NCI-H345 treated with DMSO at 0.1 percent for 48 hours (cell line): Measurements from ENCODE around the gene CD9.

ENCODE experiments used
- DNase-seq: peaks from one replicate; lab custom pipeline; 2025; ENCODE audit not compliant: unreplicated experiment; lab: John Stamatoyannopoulos, UW

Gene CD9

DNA sequence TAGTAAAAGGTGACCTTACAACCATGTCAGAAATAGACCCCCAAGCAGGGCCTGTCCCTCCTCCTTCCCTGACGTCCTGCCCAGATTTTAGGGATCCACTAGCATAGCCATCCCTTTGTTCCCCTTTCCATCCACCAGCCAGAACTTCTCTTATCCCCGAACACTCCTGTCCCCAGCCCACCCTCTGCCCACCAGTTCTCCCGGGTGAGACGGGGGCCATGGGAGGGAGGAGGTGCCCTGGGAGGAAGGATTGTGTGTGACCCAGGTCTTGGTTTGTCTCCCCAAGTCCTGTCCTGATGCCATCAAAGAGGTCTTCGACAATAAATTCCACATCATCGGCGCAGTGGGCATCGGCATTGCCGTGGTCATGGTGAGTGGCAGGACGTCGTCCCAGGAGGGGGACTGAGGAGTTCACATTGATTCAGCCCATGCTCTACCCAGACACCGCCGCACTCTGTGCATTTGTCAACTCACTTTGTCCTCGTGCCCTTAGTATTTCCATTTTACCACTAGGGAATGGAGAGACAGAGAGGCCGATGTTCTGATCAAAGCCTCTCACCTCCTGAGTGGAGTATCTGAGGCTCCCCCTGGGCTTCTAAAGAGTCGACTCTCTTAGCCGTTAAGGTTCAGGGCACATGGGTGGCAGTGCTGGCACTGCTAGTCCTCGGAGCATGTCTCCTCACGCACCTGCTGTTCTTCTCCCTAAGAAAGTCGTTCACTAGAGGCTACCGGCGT is 35.9 kb downstream of the CD9 start:
- DNase-seq, result no peak

DNA sequence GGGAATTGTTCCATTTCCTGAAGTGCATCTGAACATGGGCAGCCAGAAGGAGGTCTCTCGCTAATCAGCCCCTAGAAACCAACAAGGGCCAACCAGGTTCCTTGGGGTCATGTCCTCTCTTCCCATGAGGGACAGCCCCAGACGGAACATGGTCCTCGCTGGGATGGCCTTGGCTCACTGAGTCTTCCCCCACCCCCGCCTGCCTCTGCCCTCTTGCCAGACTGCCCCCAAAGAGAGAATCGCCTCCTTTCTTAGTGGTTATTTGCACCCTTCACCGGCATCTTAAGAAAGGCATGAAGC is 36.4 kb downstream of the CD9 start:
- no peak for DNase-seq

- no peak for DNase-seq
These were observed 37.6 kb downstream of the CD9 start for GRCh38 chr12:6237830-6238229.

DNA sequence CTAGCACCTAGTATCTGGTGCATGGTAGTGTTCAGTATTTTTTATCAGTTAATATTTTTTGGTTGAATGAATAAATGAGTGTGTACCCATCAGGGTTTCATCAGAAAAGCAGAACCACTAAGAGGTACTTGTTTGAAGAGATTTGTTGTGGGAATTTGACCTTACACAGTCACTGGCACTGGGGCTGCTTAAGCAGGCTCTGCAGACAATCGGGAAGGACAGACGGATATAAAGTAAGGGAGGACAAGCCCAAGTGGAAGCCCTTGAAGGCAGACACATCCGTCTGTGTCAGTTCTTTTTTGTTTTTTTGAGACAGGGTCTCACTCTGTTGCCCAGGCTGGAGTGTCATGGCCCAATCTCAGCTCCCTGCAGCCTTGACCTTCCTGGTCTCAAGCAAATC is 38.7 kb downstream of the CD9 start:
- DNase-seq, result no peak

GRCh38 chr12:6241495-6241894 is 41.3 kb downstream of the CD9 start:
- no peak for DNase-seq

GRCh38 chr12:6249580-6249979 is 49.4 kb downstream of the CD9 start:
- DNase-seq, result no peak

DNA sequence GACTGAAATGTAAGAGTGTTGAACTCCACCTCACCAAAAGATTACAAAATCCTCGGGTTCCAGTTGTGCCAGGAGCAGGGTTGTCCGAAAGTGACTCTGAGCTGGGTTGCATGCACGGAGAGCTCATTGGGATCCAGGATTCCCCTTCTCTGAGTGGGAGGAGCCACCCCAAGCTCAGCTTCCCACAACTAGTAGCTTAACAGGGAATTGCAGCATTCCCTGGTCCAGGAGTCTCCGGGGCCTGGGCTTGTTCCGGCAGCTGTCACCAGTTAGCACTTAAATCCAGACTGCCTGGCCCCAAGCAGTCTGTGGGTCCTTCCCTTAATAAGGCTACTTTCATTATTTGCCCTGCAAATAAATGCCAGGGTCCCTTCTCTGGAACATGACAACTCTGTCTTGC is 50.1 kb downstream of the CD9 start:
- DNase-seq, result no peak

GRCh38 chr12:6253278-6253677 is 53.1 kb downstream of the CD9 start:
- no peak for DNase-seq

GRCh38 chr12:6254491-6254890 is 54.3 kb downstream of the CD9 start:
- DNase-seq, result no peak

DNA sequence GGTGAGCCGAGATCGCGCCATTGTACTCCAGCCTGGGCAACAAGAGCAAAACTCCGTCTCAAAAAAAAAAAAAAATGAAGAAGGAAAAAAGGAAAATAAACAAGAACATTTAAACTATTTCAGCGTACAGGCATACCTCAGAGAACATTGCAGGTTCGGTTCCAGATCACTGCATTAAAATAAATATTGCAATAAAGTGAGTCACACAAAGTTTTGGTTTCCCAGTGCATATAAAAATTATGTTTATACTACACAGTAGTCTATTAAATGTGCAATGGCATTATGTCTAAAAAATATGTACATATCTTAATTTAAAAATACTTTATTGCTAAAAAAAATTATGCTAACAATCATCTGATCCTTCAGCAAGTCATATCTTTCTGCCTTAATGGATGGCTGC is 56.8 kb downstream of the CD9 start:
- no peak for DNase-seq

- no peak for DNase-seq
These were observed 62.0 kb downstream of the CD9 start for GRCh38 chr12:6262211-6262610.

DNA sequence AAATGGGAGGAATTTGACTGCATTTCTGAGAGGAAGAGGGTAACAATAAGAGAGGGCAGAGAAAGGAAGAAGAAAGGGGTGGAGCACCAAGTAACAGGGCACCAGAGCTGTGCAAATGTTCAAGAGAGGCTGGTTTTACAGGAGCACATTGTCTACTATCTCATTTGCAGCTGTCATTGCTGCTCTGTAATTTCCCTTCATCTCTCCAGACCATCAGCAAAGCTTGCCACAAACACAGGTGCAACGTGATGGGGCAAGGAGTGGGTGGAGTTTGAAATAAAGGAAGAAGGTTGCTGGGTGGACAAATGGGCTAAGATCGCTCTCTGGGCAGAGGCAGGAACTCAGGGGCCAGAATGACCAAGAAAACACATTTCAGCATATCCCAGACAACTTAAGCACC is 62.4 kb downstream of the CD9 start:
- no peak for DNase-seq

DNA sequence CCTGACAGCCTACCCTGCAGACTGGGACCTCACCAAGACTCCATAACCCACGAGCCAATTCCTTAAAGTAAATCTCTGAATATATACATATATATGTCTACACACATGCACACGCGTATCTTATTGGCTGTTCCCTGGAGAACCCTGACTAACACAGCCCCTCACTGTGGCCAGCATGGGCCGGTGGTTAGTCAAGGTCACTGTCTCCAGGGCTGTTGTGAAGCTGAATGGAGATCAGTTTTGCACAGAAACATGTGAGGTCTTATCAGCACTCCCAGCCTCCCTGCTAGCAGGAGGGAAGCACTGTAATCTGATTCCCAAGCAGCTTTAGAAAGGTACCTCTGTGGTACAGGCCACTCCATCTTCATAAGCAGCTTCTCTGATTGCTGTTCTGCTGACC is 63.7 kb downstream of the CD9 start:
- no peak for DNase-seq

DNA sequence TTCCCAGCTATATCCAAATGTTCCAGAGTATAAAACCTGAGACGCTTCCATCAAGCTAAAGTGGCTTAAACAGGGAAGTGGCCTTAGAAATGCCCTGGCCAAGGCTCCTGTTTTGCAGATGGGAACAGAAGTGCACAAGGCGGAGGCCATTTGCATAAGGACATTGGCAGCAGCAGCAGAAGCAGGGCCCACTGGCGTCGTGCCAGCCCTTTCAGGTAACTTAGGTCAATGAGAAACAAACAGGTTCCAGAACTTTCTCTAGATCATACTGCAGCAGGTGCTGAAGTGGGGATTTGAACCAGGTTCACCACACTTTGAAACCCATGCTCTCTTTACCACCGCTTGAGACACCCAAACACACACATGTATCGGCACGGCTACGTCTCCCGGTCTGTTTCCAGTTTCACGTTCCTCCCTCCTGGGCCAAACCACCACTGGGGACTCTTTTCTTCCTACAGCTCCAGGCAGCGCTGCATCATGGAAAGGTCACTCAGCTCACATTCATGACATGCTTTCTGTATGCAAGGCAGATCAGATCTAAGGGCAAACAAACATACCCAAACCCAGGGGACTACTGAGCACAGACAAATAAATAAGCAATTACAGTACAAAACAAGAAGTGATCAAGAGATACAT is 64.3 kb downstream of the CD9 start:
- no peak for DNase-seq

- no peak for DNase-seq
These were observed 64.8 kb downstream of the CD9 start for GRCh38 chr12:6265038-6265405.

- peak; percentile 30 for DNase-seq
These were observed 66.4 kb downstream of the CD9 start for GRCh38 chr12:6266541-6266966.

- no peak for DNase-seq
These were observed 66.9 kb downstream of the CD9 start for GRCh38 chr12:6266971-6267721.

GRCh38 chr12:6268484-6269157 is 68.4 kb downstream of the CD9 start:
- no peak for DNase-seq

GRCh38 chr12:6269986-6270385 is 69.8 kb downstream of the CD9 start:
- no peak for DNase-seq

DNA sequence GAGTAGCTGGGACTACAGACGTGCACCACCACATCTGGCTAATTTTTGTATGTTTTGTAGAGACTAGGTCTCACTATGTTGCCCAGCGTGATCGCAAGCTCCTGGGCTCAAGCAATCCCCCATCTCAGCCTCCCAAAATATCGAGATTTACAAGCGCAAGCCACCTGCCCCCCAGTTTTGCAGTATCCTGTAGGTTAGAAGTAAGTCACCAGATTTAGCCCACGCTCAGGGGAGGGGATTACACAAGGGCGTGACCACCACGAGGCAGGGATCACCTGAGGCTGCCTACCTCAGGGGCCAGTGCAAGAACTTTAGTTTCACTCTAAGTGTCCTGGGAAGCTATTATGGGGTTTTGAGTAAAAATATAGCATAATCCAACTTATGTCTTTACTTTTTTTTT is 71.1 kb downstream of the CD9 start:
- no peak for DNase-seq

DNA sequence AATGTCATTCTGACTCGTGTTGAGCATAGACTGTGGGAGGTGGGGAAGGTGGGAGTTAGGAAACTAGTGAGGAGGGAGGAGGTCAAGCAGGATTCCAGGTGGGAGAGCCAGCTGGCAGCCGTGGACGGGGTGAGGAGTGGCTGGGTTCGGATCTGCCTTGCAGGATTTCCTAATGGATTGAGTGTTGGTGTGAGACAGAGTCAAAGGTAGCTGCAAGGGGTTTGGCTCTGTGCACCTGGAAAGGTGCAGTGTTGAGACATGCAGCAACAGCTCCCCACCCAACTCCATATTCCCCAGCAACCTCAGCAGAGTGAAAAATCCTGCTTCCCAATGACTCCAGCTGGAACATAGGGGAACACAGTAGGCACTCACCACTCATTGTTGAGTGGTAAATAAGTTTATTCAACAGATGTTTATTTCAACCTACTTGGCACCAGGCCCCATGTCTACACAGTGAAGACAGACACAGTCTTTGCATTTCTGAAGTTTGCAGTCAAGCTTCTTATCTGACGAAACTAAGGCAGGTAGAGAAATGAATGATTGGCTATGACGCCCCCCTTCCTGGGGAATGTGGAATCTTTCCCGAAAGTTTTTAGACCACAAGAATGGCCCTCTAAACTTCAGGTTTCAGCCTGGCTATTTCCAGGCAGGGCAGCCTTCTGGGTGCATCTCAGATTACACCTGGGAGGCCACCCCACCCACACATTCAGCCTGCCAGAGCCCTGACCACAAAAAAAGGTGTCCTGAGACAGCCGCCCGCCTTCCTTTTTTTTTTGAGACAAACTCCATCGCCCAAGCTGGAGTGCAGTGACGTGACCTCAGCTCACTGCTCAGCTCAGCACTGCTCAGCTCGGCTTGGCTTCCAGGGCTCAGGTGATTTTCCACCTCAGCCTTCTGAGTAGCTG is 72.4 kb downstream of the CD9 start:
- DNase-seq, result no peak
